ENCODE results near the gene ERI3. TPM values are rescaled to one million over a fixed set of nuclear protein-coding genes. Genes with fewer than 3 reads are reported as not detected.

The ERI3 gene
- total RNA-seq (2016; rRNA removed; fragmentation: Illumina TruSeq; extraction: Trizol), result 35.9 and 40.3 TPM in 2 replicates
- 56.7 and 66.6 TPM in 2 replicates for total RNA-seq (2016; cell fraction: cytosol; rRNA removed; fragmentation: Illumina TruSeq; extraction: Trizol; ENCODE audit: low read depth)
- total RNA-seq (2016; cell fraction: insoluble cytoplasmic fraction; rRNA removed; fragmentation: Illumina TruSeq; extraction: Trizol), result 34.0 and 36.1 TPM in 2 replicates
- total RNA-seq (2016; cell fraction: membrane; rRNA removed; fragmentation: Illumina TruSeq; extraction: Trizol), result 50.1 and 65.3 TPM in 2 replicates
- total RNA-seq (2016; cell fraction: nucleus; rRNA removed; fragmentation: Illumina TruSeq; extraction: Trizol), result 14.8 and 15.9 TPM in 2 replicates
- 35.6 and 38.8 TPM in 2 replicates for polyA plus RNA-seq (2011; rRNA removed)
- polyA plus RNA-seq (2011; cell fraction: cytosol; rRNA removed), result 34.7 and 41.6 TPM in 2 replicates
- 38.0 and 40.6 TPM in 2 replicates for polyA plus RNA-seq (2011; cell fraction: nucleus; rRNA removed)
- 20.0 and 23.8 TPM in 2 replicates for polyA plus RNA-seq (2012)
- 48.5 and 58.8 TPM in 2 replicates for polyA plus RNA-seq (2016; cell fraction: cytosol; fragmentation: Illumina TruSeq; extraction: Trizol; ENCODE audit: low read depth)
- 27.8 and 38.1 TPM in 2 replicates for polyA plus RNA-seq (2016; cell fraction: insoluble cytoplasmic fraction; fragmentation: Illumina TruSeq; extraction: Trizol; ENCODE audit: low read depth)
- 52.6 and 54.7 TPM in 2 replicates for polyA plus RNA-seq (2016; cell fraction: membrane; fragmentation: Illumina TruSeq; extraction: Trizol; ENCODE audit: low read depth)
- 21.6 and 25.0 TPM in 2 replicates for polyA plus RNA-seq (2016; cell fraction: nucleus; fragmentation: Illumina TruSeq; extraction: Trizol; ENCODE audit: insufficient read depth, low read depth)
- 36.5 and 101 TPM in 2 replicates for polyA minus RNA-seq (2011; rRNA and poly(A)+ RNA removed; ENCODE audit: low replicate concordance)
- polyA minus RNA-seq (2011; cell fraction: cytosol; rRNA and poly(A)+ RNA removed), result 23.0 and 23.3 TPM in 2 replicates
- polyA minus RNA-seq (2011; cell fraction: nucleus; rRNA and poly(A)+ RNA removed), result 16.2 and 18.5 TPM in 2 replicates
- Bru-seq, nascent RNA, result percentile 68 among the genes with signal in this experiment
- BruChase-seq, experiment 1, labeled RNA remaining after a 6-hour chase, result percentile 59 among the genes with signal in this experiment
- BruChase-seq, experiment 2, labeled RNA remaining after a 2-hour chase, result percentile 71 among the genes with signal in this experiment
- long read RNA-seq, experiment 1, transcript ERI3-201 (9 exons, 1,684 nt), result major isoform, 5 of 36 reads
- long read RNA-seq, experiment 1, partial matches to known transcripts, result 17 of 36 reads
- long read RNA-seq, experiment 1, other reads (novel, unspliced or antisense), result 14 of 36 reads
- long read RNA-seq, experiment 2, transcript ERI3-201 (9 exons, 1,684 nt), result major isoform, 19 of 78 reads
- long read RNA-seq, experiment 2, partial matches to known transcripts, result 28 of 78 reads
- long read RNA-seq, experiment 2, other reads (novel, unspliced or antisense), result 31 of 78 reads

GRCh38 chr1:44354840-44355581 lies at the start of gene ERI3:
Gene ERI3, minus strand, starts transcription at chr1:44355257. Its CDS starts 231 bp downstream, at chr1:44355026.
- in situ Hi-C loops (cut with HindIII; ENCODE audit: extremely low pct_ligation_motif_present, low pct_unique_long_range_greater_than_20kb) (no loop called here), intact Hi-C loops (cut with micrococcal nuclease; ENCODE audit: unreplicated experiment) (no loop called here)
- peak within 1 kb of the TSS; percentile 99 for H2AFZ ChIP-seq (ENCODE audit: low read length)
- peak; percentile 96 for DNase-seq (ENCODE audit: low spot score)
- peak within 1 kb of the TSS; percentile 86 to 96 (median 89) for H3K4me3 ChIP-seq (replicated peaks in 1 of 3; ENCODE audit: insufficient read depth in 1 of 3, low read depth in 2 of 3, low read length in 3 of 3)
- H3K79me2 ChIP-seq (ENCODE audit: insufficient read depth, low read length), result peaks cover 4% of the 10 kb centered on the region
- peaks cover 0 to 3% of the 10 kb centered on the region in 2 experiments; a peak in 1 of 5 replicates for H3K27me3 ChIP-seq (ENCODE audit: control insufficient read depth in 1 of 2, insufficient read depth in 2 of 2, low read length in 2 of 2)
- peak within 1 kb of the TSS; percentile 82 for H3K9ac ChIP-seq (ENCODE audit: insufficient read depth, low read depth, low read length)
- peak within 1 kb of the TSS; percentile 97 for H3K4me2 ChIP-seq (ENCODE audit: low read depth, low read length)
- peak; percentile 72 for FAIRE-seq
- H3K9me3 ChIP-seq (ENCODE audit: low read length), result no peaks in the 10 kb centered on the region
- ChIA-PET CTCF (ENCODE audit: low intra/inter-chr PET ratio, low total read pairs) (interaction anchor here (1.2 kb wide), 1 partner anchor 27 kb away, joined by 3 read pairs; no protein-coding TSS in a partner anchor), POLR2A (interaction anchor here (1.4 to 1.6 kb wide), 2 partner anchors 9 to 27 kb away, joined by 3 to 4 read pairs; no protein-coding TSS in a partner anchor)
- no peaks in the 10 kb centered on the region for H4K20me1 ChIP-seq (ENCODE audit: insufficient read depth, low read length)
- no TSS peak for BruUV-seq (replicated peaks)
- H3K4me1 ChIP-seq (ENCODE audit: insufficient read depth, low read length), result peaks cover 36% of the 10 kb centered on the region
- peak within 1 kb of the TSS; percentile 49 for H3K27ac ChIP-seq (ENCODE audit: extremely low read length, insufficient read depth, low read length)
- no peaks in the 10 kb centered on the region for H3K36me3 ChIP-seq (replicated peaks in 1 of 2; ENCODE audit: control insufficient read depth in 1 of 2, insufficient read depth in 2 of 2, low read length in 2 of 2)
- 0% methylated on average over 21 of the region's 65 CpGs for WGBS (ENCODE audit: low lambda C conversion rate)
- ATAC-seq, result peak; percentile 99
- TF ChIP-seq ATF1 (CRISPR knock-in tag; IDR thresholded peaks at IDR 0.05), result peak; percentile 92
- peak; percentile 64 for TF ChIP-seq CHD2 (IDR thresholded peaks at IDR 0.05; ENCODE audit: low read depth, low read length)
- no peak for TF ChIP-seq HOXD1 (CRISPR knock-in tag; IDR thresholded peaks at IDR 0.05)
- peak; percentile 50; the same call in 1 of the 2 replicates for TF ChIP-seq ERF (CRISPR knock-in tag; IDR thresholded peaks at IDR 0.05)
- no peak for TF ChIP-seq BRCA1 (CRISPR knock-in tag; IDR thresholded peaks at IDR 0.05)
- TF ChIP-seq ZNF678 (CRISPR knock-in tag; IDR thresholded peaks at IDR 0.05), result no peak
- peak; percentile 43 for TF ChIP-seq HNRNPK (IDR thresholded peaks at IDR 0.05; ENCODE audit: low read depth, low read length, poor library complexity, severe bottlenecking)
- TF ChIP-seq GABPA (IDR thresholded peaks at IDR 0.05; ENCODE audit: low read depth, low read length), result no peak
- peak; percentile 73 for TF ChIP-seq GABPA (CRISPR knock-in tag; IDR thresholded peaks at IDR 0.05; ENCODE audit: low read depth)
- peak; percentile 55; the same call in 1 of the 2 replicates for TF ChIP-seq ZNF225 (CRISPR knock-in tag; IDR thresholded peaks at IDR 0.05)
- peak; percentile 42; the same call in 1 of the 2 replicates for TF ChIP-seq TAF1 (CRISPR knock-in tag; IDR thresholded peaks at IDR 0.05)
- TF ChIP-seq ZNF784 (CRISPR knock-in tag; IDR thresholded peaks at IDR 0.05; ENCODE audit: borderline replicate concordance), result peak; percentile 21; the same call in 1 of the 2 replicates
- TF ChIP-seq IKZF4 (CRISPR knock-in tag; IDR thresholded peaks at IDR 0.05; ENCODE audit: borderline replicate concordance, low read depth, not compliant biosample characterization), result peak; percentile 82
- 0 out of 2 replicates have a peak, but pooled peaks have one; percentile 64 for TF ChIP-seq ZIK1 (CRISPR knock-in tag; IDR thresholded peaks at IDR 0.05; ENCODE audit: borderline replicate concordance, low read depth)
- peak; percentile 37; the same call in 1 of the 2 replicates for TF ChIP-seq KLF12 (CRISPR knock-in tag; IDR thresholded peaks at IDR 0.05; ENCODE audit: borderline replicate concordance)
- TF ChIP-seq PAX8 (CRISPR knock-in tag; IDR thresholded peaks at IDR 0.05; ENCODE audit: borderline replicate concordance), result peak; percentile 75; the same call in 1 of the 2 replicates
- no peak for TF ChIP-seq ZNF431 (CRISPR knock-in tag; IDR thresholded peaks at IDR 0.05; ENCODE audit: borderline replicate concordance, low read depth)
- TF ChIP-seq THAP11 (CRISPR knock-in tag; IDR thresholded peaks at IDR 0.05), result peak; percentile 98
- peak; percentile 70; the same call in 1 of the 2 replicates for TF ChIP-seq POLR2G (IDR thresholded peaks at IDR 0.05; ENCODE audit: low read depth, low read length)
